Sigmoid colon (tissue), 7 donors: ENCODE measurements around the gene SREBF1. TPM values are rescaled to one million over a fixed set of nuclear protein-coding genes. Genes with fewer than 3 reads are reported as not detected.

Experiments
- DNase-seq: peaks from one replicate; pipeline ENCODE4 v3.0.0-alpha.2; 2019
- H3K27ac ChIP-seq, 4 donors: fragments of 200-600 bp; sonication (generic); one replicate each; pipeline ENCODE4 v1.5.1; 2016 to 2019; ENCODE audit warnings: mild to moderate bottlenecking in 1 of 4
- H3K27me3 ChIP-seq, 3 donors: fragments of 200-600 bp; sonication (generic); one replicate each; pipeline ENCODE4 v1.5.1; 2019; ENCODE audit warnings: mild to moderate bottlenecking in 1 of 3
- H3K36me3 ChIP-seq, 4 donors: fragments of 200-600 bp; sonication (generic); one replicate each; pipeline ENCODE4 v1.5.1; 2016 to 2019
- H3K4me1 ChIP-seq, 4 donors: fragments of 200-600 bp; sonication (generic); one replicate each; pipeline ENCODE4 v1.5.1; 2017 to 2019
- H3K4me3 ChIP-seq, 4 donors: fragments of 200-600 bp; sonication (generic); one replicate each; pipeline ENCODE4 v1.5.1; 2017 to 2019; ENCODE audit warnings: mild to moderate bottlenecking in 2 of 4, moderate library complexity in 1 of 4
- H3K9me3 ChIP-seq, 4 donors: fragments of 200-600 bp in 3 of 4; sonication (generic) in 3 of 4; one replicate each; pipeline versions ENCODE4 v1.5.1 to v1.6.1; 2013 to 2019
- EP300 ChIP-seq, 4 donors: sonication (generic); formaldehyde crosslinking; IDR thresholded peaks; one replicate each; pipeline ENCODE4 v1.6.1; 2017; ENCODE audit warnings: antibody characterized with exemption in 4 of 4
- POLR2A ChIP-seq, 2 donors: fragments of 450-650 bp; IDR thresholded peaks; one replicate each; pipeline ENCODE4 v1.6.1; 2016; ENCODE audit warnings: antibody characterized with exemption in 2 of 2, mild to moderate bottlenecking in 2 of 2, moderate library complexity in 2 of 2
- POLR2AphosphoS5 ChIP-seq, 4 donors: sonication (generic); formaldehyde crosslinking; IDR thresholded peaks; one replicate each; pipeline ENCODE4 v1.6.1; 2017; ENCODE audit warnings: antibody characterized with exemption in 4 of 4
- WGBS, 2 donors: extraction: QIAGEN DNeasy Blood & Tissue Kit; methylation state at CpG; one replicate each; pipeline ENCODE4 v1.1.7; 2013; 5-methylcytosine and 5-hydroxymethylcytosine counted together
- intact Hi-C: fragments of 100-400 bp; cut with DNase I; formaldehyde crosslinking; loops from one replicate; pipeline ENCODE4 v1.15.1; 2023
- polyA plus RNA-seq, 3 donors: library from polyadenylated mRNA; stranded (reverse); fragments of 200-250 nt; gene quantifications; one replicate each; pipeline ENCODE4 v1.2.3, GENCODE V29; 2013
- small RNA-seq, 3 donors: library from RNA; depleted of rRNA; stranded (forward); fragments of <200 nt; gene quantifications; one replicate each; pipeline ENCODE3, GENCODE V24; 2016
- total RNA-seq, 4 donors: library from RNA; depleted of rRNA; stranded (reverse); fragments of >200 nt; gene quantifications; one replicate each; pipeline ENCODE4 v1.1.0, GENCODE V29; 2016
- TF ChIP-seq, protein P1 (sequence below), 4 experiments: fragments of 450-650 bp in 3 of 4; fragments of 200-600 bp in 1 of 4; IDR thresholded peaks; one replicate each; pipeline ENCODE4 v1.5.1; 2016 to 2019; ENCODE audit warnings: antibody characterized with exemption in 4 of 4, mild to moderate bottlenecking in 3 of 4, moderate library complexity in 2 of 4
- donor health status: healthy with polysubstance abuse.
- donor health status: Bipolar disorder and iron deficiency.
- donor health status: healthy.

SREBF1 gene
- total and polyA plus RNA-seq, 7 donors: 10.2 to 172 (median 38.6) TPM

DNA sequence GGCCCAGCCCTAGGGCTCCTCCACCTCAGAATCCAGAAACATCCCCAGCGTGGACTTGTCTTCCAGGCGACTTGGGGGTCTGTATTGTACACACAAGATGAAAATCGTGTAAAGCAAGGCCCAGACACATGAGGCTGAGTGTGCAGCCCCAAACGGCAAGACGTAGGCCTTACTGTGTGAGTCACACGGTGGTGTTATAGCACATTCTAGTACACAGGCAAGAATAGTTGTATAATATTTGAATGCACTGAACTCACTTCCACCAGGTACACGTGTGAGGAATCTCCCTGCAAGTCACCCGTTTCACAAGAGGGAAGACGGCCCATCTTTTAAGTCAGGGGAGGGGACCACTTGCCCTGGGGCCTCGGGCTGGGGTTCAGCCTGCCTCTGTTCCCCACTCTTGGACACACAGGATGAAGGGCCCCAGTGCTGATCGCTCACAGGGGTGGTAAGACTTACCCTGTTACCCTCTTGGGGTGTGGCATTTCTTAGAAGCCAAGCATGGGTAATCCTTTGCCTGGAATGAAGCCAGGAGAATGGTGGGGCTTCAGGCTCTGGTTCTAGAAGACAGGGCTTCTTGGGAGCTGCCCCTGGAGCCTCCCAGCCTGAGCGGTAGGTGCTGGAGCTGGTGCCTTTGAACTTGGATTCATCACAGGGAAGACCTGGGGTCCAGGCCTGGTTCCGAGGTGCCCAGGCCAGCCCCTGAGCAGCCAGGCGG is 71.3 kb downstream of the SREBF1 start:
- intact Hi-C loops: no loop called here
- no peak for DNase-seq
- peak overlapping the region; percentile 35 to 93 (median 65) for H3K27ac ChIP-seq
- H3K9me3 ChIP-seq: no peaks in the 10 kb centered on the region
- no peaks in the 10 kb centered on the region for H3K27me3 ChIP-seq
- TF ChIP-seq EP300 (IDR thresholded peaks at IDR 0.05) (no peak), POLR2AphosphoS5 (IDR thresholded peaks at IDR 0.05) (no peak), POLR2A (IDR thresholded peaks at IDR 0.05) (no peak)
- TF ChIP-seq, protein P1, sequence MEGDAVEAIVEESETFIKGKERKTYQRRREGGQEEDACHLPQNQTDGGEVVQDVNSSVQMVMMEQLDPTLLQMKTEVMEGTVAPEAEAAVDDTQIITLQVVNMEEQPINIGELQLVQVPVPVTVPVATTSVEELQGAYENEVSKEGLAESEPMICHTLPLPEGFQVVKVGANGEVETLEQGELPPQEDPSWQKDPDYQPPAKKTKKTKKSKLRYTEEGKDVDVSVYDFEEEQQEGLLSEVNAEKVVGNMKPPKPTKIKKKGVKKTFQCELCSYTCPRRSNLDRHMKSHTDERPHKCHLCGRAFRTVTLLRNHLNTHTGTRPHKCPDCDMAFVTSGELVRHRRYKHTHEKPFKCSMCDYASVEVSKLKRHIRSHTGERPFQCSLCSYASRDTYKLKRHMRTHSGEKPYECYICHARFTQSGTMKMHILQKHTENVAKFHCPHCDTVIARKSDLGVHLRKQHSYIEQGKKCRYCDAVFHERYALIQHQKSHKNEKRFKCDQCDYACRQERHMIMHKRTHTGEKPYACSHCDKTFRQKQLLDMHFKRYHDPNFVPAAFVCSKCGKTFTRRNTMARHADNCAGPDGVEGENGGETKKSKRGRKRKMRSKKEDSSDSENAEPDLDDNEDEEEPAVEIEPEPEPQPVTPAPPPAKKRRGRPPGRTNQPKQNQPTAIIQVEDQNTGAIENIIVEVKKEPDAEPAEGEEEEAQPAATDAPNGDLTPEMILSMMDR (IDR thresholded peaks at IDR 0.05): no peak
- H3K4me3 ChIP-seq: no peak overlapping the region
- WGBS, 2 donors: 82 to 83% methylated on average over 14 of the region's 14 CpGs
- no peaks in the 10 kb centered on the region for H3K36me3 ChIP-seq
- peaks cover 0 to 60% (median 59%) of the 10 kb centered on the region in 4 donors for H3K4me1 ChIP-seq

DNA sequence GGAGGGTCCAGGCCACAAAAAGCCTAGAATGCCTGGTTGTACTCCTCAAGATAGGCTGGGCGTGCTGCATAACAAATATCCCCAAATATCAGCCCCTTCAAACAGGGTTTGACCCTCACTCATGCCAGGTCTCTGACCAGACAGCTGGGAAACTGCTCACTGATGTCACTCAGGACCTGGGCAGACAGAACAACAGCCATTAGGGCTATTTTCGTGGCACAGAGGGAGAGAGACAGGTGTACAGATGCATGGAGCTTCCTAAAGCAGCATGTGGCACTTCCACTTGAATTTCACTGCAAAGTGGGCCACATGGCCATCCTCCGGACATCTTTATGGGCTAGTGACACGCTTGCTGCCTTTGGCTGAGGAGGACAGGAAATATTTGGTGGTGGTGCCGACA is 73.1 kb downstream of the SREBF1 start:
- intact Hi-C loops: no loop called here
- no peak for DNase-seq
- no peak overlapping the region for H3K4me3 ChIP-seq
- H3K4me1 ChIP-seq: peaks cover 0 to 43% (median 42%) of the 10 kb centered on the region in 4 donors
- H3K27me3 ChIP-seq: no peaks in the 10 kb centered on the region
- H3K36me3 ChIP-seq: no peaks in the 10 kb centered on the region
- no peak overlapping the region for H3K27ac ChIP-seq
- WGBS, 2 donors: 72 to 91% methylated on average over 5 of the region's 5 CpGs
- TF ChIP-seq POLR2A (IDR thresholded peaks at IDR 0.05) (no peak), POLR2AphosphoS5 (IDR thresholded peaks at IDR 0.05) (no peak), EP300 (IDR thresholded peaks at IDR 0.05) (no peak)
- TF ChIP-seq, protein P1 (IDR thresholded peaks at IDR 0.05): no peak
- H3K9me3 ChIP-seq: no peaks in the 10 kb centered on the region

DNA sequence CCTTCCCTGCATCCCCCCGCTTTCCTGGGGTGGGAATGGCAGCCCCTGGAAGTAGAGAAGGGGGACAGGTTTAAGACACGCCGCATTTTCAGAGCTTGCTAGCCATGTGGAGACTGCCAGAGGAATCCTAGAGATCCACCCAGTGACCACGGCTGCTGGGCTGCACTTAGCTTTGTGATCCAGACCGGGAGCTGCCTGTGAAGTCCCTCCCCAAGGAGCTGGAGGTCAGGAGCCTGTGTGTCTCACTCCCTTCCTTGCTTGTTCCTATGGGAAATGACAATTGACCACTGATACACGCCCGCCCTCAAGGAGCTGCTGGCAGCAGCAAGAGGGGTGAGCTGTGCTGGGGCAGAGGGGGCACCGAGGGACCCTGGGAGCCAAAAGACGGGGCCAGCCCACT is 73.7 kb downstream of the SREBF1 start:
- Histone ChIP-seq H3K27ac (no peak overlapping the region), H3K4me3 (no peak overlapping the region), H3K27me3 (no peaks in the 10 kb centered on the region), H3K4me1 (peaks cover 0 to 39% (median 38%) of the 10 kb centered on the region in 4 donors), H3K9me3 (no peaks in the 10 kb centered on the region), H3K36me3 (no peaks in the 10 kb centered on the region)
- no peak for TF ChIP-seq POLR2A (IDR thresholded peaks at IDR 0.05)
- TF ChIP-seq EP300 (IDR thresholded peaks at IDR 0.05): no peak
- TF ChIP-seq POLR2AphosphoS5 (IDR thresholded peaks at IDR 0.05): no peak
- TF ChIP-seq, protein P1 (IDR thresholded peaks at IDR 0.05): no peak
- WGBS, 2 donors: 89 to 94% methylated on average over 9 of the region's 9 CpGs
- no peak for DNase-seq
- intact Hi-C loops: no loop called here

DNA sequence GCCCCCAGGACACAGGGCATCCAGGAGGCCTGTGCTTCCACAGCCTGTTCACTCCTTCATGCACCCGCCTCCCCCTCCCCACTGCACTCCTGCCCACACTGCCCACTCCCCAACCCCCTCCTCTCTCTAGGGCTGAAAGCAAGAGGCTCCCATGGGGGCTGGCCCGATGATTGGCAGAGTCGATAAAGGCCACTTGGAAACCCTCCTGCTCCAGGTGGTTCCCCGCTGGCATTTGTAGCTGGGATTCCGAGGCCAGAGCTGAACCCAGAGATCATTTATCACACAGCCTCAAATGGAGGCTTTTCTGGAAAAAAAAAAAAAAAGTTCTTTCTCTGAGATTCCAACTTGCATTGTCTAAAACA is 74.1 kb downstream of the SREBF1 start:
- TF ChIP-seq POLR2A (IDR thresholded peaks at IDR 0.05) (no peak), POLR2AphosphoS5 (IDR thresholded peaks at IDR 0.05) (no peak), EP300 (IDR thresholded peaks at IDR 0.05) (no peak)
- TF ChIP-seq, protein P1 (IDR thresholded peaks at IDR 0.05): no peak
- peaks cover 0 to 39% (median 38%) of the 10 kb centered on the region in 4 donors for H3K4me1 ChIP-seq
- no peaks in the 10 kb centered on the region for H3K27me3 ChIP-seq
- WGBS, 2 donors: 84 to 89% methylated on average over 5 of the region's 5 CpGs
- no peak overlapping the region for H3K4me3 ChIP-seq
- no peak overlapping the region for H3K27ac ChIP-seq
- intact Hi-C loops: no loop called here
- H3K36me3 ChIP-seq: no peaks in the 10 kb centered on the region
- DNase-seq: no peak
- no peaks in the 10 kb centered on the region for H3K9me3 ChIP-seq

Small RNAs within 50 kb of the gene (small RNA-seq; reads per million reads assigned to genes)
- gene MIR33B (0 to 0.12 (median 0) reads per million in 3 donors), gene MIR6777 (0 to 1.2 (median 0.12) reads per million in 3 donors)

Other genes with a start within 250 kb of the SREBF1 start
- 10 to 100 TPM in 3 of 4 donors, 1 to 10 TPM in 1; 8.6 to 21.9 (median 16.6) TPM for gene PEMT, start 245.3 kb downstream of the SREBF1 start, total RNA-seq
- gene PEMT, start 245.3 kb downstream of the SREBF1 start, polyA plus RNA-seq: 10 to 100 TPM in 2 of 3 donors, 1 to 10 TPM in 1; 5.3 to 14.4 (median 13.3) TPM
- 10 to 100 TPM in 2 of 4 donors, 1 to 10 TPM in 2; 7.4 to 31.9 (median 12.5) TPM for gene RAI1, start 155.5 kb downstream of the SREBF1 start, total RNA-seq
- 10 to 100 TPM in 1 of 3 donors, 1 to 10 TPM in 2; 1.8 to 14.2 (median 2.5) TPM for gene RAI1, start 155.5 kb downstream of the SREBF1 start, polyA plus RNA-seq
- gene TOM1L2, start 135.4 kb upstream of the SREBF1 start, total RNA-seq: 100 to 1,000 TPM in 1 of 4 donors, 10 to 100 TPM in 3; 38.2 to 215 (median 66.2) TPM
- gene TOM1L2, start 135.4 kb upstream of the SREBF1 start, polyA plus RNA-seq: 10 to 100 TPM; 13.8 to 43.3 (median 29.6) TPM
- gene DRC3, start 135.9 kb upstream of the SREBF1 start, total RNA-seq: 1 to 10 TPM in 3 of 4 donors, under 1 TPM in 1; 0.36 to 6.1 (median 1.8) TPM
- under 1 TPM in 1 of 3 donors, not detected in 2; 0.83 TPM for gene DRC3, start 135.9 kb upstream of the SREBF1 start, polyA plus RNA-seq
- 10 to 100 TPM; 10.3 to 28.8 (median 15.3) TPM for gene ATPAF2, start 202.2 kb upstream of the SREBF1 start, total RNA-seq
- 10 to 100 TPM; 17.4 to 28.1 (median 26.8) TPM for gene ATPAF2, start 202.2 kb upstream of the SREBF1 start, polyA plus RNA-seq
- gene GID4, start 202.4 kb upstream of the SREBF1 start, total RNA-seq: 10 to 100 TPM; 20.0 to 25.2 (median 23.9) TPM
- 1 to 10 TPM; 2.8 to 4.2 (median 3.8) TPM for gene GID4, start 202.4 kb upstream of the SREBF1 start, polyA plus RNA-seq